ENCODE data around the gene NOTCH2. TPM values are rescaled to one million over a fixed set of nuclear protein-coding genes. Genes with fewer than 3 reads are reported as not detected.

Gene NOTCH2
- total RNA-seq: 70.5 and 114 TPM in 2 replicates

DNA sequence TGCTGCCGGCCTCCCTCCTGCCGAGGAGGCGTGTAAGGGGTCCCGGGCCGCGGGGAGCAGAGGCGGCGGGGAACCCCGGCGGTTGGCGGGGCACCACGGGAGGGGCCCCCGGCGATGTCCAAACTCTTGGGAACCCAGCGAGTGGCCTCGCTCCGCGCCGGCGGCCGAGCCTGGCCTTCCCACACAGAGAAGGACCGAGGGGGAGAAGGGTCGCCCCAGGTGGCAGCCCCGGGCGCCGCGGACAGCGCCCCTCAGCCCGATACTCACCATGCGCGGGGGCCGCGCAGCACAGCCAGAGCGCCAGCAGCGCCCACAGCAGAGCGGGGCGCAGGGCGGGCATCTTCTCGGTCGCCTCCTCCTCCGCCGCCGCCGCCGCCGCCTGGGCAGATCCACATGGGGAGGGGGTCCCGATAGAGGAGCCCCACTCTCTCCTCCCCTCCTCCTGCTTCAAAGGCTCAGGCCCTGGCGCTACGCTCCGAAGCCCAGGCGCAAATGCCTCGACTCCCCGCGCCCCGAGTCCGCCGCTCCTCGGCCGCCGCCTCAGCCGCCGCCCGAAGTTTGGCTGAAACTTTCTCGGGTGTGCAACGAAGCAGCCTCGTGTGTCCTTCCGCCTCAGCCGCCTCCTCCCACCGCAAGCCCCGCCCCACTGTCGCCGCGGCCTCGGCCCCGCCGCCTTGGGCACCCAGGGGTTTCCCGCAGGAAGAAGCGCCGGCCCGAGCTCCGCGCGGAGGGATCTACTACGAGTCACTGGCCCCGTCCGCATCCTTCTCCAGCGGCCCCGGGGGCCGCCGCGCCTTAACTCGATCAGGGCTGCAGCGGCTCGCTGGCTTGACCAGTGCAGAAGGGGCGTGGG lies at the start of gene NOTCH2:
Gene NOTCH2 (minus strand): TSS at position 596 of the 853 bp plus-strand sequence. CDS start 256 bp downstream, at position 340.

DNA sequence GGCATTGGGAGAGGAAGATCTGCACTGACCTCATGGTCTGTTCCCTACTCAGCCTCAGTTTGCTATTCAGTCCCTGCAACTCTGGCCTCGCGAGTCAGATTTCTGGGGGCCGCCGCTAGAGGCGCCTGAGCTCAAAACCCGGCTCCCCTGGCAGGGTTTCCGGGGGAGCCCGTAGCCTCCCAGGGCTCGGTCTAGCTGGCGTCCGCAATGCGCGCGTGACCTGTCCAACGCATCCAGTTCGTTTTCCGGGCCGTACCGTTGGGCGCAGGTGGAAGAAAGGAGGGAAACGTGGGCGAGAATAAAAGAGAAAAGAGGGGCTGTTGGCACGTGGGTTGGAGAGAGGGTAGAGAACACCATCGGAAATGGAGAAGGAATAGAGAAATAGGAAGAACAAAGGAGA lies 173.2 kb downstream of the NOTCH2 start, which contains the start of gene ADAM30:
Gene ADAM30 (minus strand): TSS at position 213 of the 400 bp plus-strand sequence. CDS start 179 bp downstream, at position 34.

Other genes starting within 250 kb of the NOTCH2 start
- not detected in 2 replicates for gene ADAM30, start 173.1 kb downstream of the NOTCH2 start, total RNA-seq
- gene SEC22B, start 106.9 kb upstream of the NOTCH2 start, total RNA-seq: 13.0 and 19.3 TPM in 2 replicates

Data from tracheal epithelial cell (primary cell).